HFFc6 (cell line): ENCODE measurements around the gene GAREM1. TPM values are rescaled to one million over a fixed set of nuclear protein-coding genes. Genes with fewer than 3 reads are reported as not detected.

Experiments used
- DNase-seq: peaks from one replicate; pipeline ENCODE4 v3.0.0-alpha.2; 2018
- H3K27ac Mint-ChIP-seq: 2 replicates; pipeline ENCODE4 v1.8.0; 2020; ENCODE audit warnings: mild to moderate bottlenecking, mixed read lengths
- H3K27me3 Mint-ChIP-seq: 2 replicates; pipeline ENCODE4 v1.8.0; 2021; ENCODE audit warnings: mild to moderate bottlenecking, moderate library complexity, mixed read lengths; ENCODE audit not compliant: insufficient read depth
- H3K36me3 Mint-ChIP-seq: 2 replicates; pipeline ENCODE4 v1.8.0; 2021; ENCODE audit warnings: low read depth, mixed read lengths
- H3K4me1 Mint-ChIP-seq: 2 replicates; pipeline ENCODE4 v1.8.0; 2020; ENCODE audit warnings: low read depth, mixed read lengths
- H3K4me3 Mint-ChIP-seq: 2 replicates; pipeline ENCODE4 v1.8.0; 2020; ENCODE audit warnings: mild to moderate bottlenecking, moderate library complexity, mixed read lengths
- H3K9me3 Mint-ChIP-seq: 2 replicates; pipeline ENCODE4 v1.8.0; 2020; ENCODE audit warnings: mild to moderate bottlenecking, mixed read lengths
- total RNA-seq, 6 experiments: library from RNA; stranded (reverse); fragmentation: NEBNext Ultra II Directional; extraction: Animal tissue kit (Norgen Biotek cat#: 25700); gene quantifications; 2 replicates in 1 of 6; 3 replicates in 5 of 6; pipeline ENCODE4 v1.2.3, GENCODE V29; 2021
- TF ChIP-seq, protein P1 (sequence below): fragments of 200-600 bp; sonication (generic); IDR thresholded peaks from 2 replicates; pipeline ENCODE4 v1.5.0; 2021; ENCODE audit warnings: antibody characterized with exemption, mild to moderate bottlenecking

GAREM1 gene
- total RNA-seq, 6 experiments from 2014 or later: 0.03 to 0.31 (median 0.08) TPM

DNA sequence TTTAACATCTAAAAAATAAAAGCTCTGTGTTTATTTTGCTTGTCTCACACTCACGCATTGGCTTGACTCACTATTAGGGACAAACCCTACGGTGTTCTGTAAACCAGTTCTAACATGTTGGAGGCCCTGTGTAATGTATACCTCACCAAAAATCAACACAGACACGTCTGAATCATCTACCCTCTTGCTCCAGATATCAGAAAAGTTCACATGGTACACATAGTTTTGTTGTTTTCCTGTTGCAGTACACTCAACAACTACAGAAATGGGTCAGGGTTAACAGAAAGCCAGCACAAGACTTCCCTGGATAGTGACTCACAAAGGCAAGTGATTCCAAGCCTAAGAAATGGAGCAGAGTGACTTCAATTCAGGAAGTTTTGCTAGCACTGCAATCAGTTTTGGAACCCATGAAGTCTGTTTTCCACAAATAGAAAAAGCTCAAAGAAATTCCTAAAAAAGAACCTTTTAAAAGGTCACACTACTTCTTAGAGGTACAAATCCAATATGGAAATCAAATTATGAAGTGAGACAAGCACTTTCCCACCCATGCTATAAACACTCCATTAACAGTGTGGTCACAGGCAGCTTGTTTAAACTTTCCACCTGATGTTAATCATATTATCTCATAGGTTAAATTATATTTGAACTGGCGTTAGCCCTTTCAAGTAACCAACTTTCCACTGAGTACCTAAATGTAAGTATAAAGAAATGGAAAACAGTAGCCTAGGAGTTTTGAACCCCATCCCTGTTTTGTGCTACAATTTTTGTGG, 87.4 kb downstream of the GAREM1 start:
- H3K27me3 Mint-ChIP-seq: no peaks in the 10 kb centered on the region; the same call in 1 of the 2 replicates
- DNase-seq: peak; percentile 19
- no peaks in the 10 kb centered on the region for H3K4me1 Mint-ChIP-seq
- no peak overlapping the region for H3K4me3 Mint-ChIP-seq
- TF ChIP-seq, protein P1, sequence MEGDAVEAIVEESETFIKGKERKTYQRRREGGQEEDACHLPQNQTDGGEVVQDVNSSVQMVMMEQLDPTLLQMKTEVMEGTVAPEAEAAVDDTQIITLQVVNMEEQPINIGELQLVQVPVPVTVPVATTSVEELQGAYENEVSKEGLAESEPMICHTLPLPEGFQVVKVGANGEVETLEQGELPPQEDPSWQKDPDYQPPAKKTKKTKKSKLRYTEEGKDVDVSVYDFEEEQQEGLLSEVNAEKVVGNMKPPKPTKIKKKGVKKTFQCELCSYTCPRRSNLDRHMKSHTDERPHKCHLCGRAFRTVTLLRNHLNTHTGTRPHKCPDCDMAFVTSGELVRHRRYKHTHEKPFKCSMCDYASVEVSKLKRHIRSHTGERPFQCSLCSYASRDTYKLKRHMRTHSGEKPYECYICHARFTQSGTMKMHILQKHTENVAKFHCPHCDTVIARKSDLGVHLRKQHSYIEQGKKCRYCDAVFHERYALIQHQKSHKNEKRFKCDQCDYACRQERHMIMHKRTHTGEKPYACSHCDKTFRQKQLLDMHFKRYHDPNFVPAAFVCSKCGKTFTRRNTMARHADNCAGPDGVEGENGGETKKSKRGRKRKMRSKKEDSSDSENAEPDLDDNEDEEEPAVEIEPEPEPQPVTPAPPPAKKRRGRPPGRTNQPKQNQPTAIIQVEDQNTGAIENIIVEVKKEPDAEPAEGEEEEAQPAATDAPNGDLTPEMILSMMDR: no peak
- no peak overlapping the region for H3K27ac Mint-ChIP-seq
- H3K36me3 Mint-ChIP-seq: no peaks in the 10 kb centered on the region
- H3K9me3 Mint-ChIP-seq: peaks cover 8% of the 10 kb centered on the region; the same call in 1 of the 2 replicates

DNA sequence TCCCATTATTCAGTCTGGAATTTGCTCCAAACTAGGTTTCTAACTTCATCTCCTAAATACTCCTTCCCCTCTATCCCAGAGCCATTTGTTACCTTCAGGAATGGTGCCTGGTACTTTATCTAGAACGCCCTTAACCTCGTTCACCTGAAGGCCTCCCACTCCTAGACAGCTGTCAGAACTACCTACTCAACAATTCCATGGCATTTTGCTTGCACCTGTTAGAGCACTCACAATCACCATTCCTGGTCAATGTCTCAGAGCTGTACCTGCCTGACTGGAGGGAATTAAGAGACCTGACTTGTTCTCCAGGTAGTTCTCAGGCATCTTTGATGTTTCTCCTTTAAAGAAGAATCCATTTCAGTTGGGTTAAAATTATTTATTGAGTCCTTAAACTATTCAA, 88.9 kb downstream of the GAREM1 start:
- no peak for DNase-seq
- H3K9me3 Mint-ChIP-seq: peaks cover 8% of the 10 kb centered on the region; the same call in 1 of the 2 replicates
- no peak overlapping the region for H3K4me3 Mint-ChIP-seq
- no peaks in the 10 kb centered on the region for H3K36me3 Mint-ChIP-seq
- H3K27me3 Mint-ChIP-seq: no peaks in the 10 kb centered on the region; the same call in 1 of the 2 replicates
- H3K27ac Mint-ChIP-seq: no peak overlapping the region
- TF ChIP-seq, protein P1: no peak
- H3K4me1 Mint-ChIP-seq: no peaks in the 10 kb centered on the region

DNA sequence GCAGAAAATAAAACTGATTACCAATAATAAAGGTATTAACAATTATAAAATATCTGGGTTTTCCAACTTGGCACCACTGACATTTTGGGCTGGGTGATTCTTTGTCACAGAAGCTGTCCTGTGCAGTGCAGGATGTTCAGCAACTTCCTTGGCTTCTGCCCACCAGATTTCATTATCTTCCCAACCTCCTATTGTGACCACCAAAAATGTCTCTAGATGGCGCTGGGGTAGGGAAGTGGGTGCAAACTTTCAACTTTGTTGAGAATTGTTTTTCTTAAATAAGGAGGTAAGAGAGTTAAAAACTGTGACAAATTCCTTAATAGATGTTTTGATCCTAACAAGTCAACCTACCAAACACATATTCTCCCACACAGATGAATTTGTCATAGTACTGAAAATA, 90.1 kb downstream of the GAREM1 start:
- H3K4me1 Mint-ChIP-seq: no peaks in the 10 kb centered on the region
- DNase-seq: no peak
- no peak overlapping the region for H3K4me3 Mint-ChIP-seq
- TF ChIP-seq, protein P1: no peak
- H3K27me3 Mint-ChIP-seq: no peaks in the 10 kb centered on the region; the same call in 1 of the 2 replicates
- H3K36me3 Mint-ChIP-seq: no peaks in the 10 kb centered on the region
- no peak overlapping the region for H3K27ac Mint-ChIP-seq
- H3K9me3 Mint-ChIP-seq: peaks cover 8% of the 10 kb centered on the region; the same call in 1 of the 2 replicates

DNA sequence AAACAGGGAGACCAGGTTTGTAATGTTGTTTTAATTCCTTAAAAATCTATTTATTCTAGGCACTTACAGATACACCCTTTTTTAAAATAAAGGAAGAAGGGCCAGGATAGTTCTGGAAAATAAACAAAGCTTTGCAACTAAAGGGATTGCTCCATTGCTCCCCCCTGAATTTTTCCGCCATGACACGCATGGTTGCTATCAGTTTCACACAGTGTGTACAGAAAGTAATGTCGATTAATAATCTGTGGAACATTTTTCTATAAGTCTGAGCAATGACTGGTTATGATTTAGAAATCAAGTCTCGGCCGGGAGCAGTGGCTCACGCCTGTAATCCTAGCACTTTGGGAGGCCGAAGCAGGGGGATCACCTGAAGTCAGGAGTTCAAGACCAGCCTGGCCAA, 90.8 kb downstream of the GAREM1 start:
- H3K4me1 Mint-ChIP-seq: no peaks in the 10 kb centered on the region
- H3K9me3 Mint-ChIP-seq: peaks cover 8% of the 10 kb centered on the region; the same call in 1 of the 2 replicates
- no peak overlapping the region for H3K27ac Mint-ChIP-seq
- DNase-seq: no peak
- no peak overlapping the region for H3K4me3 Mint-ChIP-seq
- TF ChIP-seq, protein P1: no peak
- no peaks in the 10 kb centered on the region; the same call in 1 of the 2 replicates for H3K27me3 Mint-ChIP-seq
- H3K36me3 Mint-ChIP-seq: no peaks in the 10 kb centered on the region

DNA sequence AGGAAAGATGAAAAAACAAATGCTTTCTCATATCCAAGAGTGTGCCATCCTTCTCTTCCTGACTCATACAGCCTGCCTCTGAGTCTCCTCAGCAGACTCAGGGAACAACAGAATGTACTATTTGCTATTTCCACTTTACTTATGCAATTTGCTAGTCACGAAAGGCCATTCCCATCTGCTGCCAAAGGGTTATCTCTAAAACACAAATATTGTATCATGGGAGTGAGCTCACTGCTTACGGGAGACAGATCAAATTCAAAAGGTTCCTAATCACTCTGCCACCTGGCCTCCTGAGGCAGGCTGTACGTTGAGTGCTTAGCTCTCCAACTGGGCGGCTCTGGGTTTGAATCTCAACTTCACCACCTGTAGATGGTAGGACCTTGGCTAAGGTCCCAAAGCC, 92.0 kb downstream of the GAREM1 start:
- TF ChIP-seq, protein P1: no peak
- H3K4me1 Mint-ChIP-seq: no peaks in the 10 kb centered on the region

More for the DNA sequence above, 92.0 kb downstream of the GAREM1 start:
- Mint-ChIP-seq H3K9me3 (peaks cover 8% of the 10 kb centered on the region; the same call in 1 of the 2 replicates), H3K36me3 (no peaks in the 10 kb centered on the region), H3K27ac (no peak overlapping the region), H3K27me3 (no peaks in the 10 kb centered on the region; the same call in 1 of the 2 replicates), H3K4me3 (no peak overlapping the region)
- no peak for DNase-seq
